NCI-H345 treated with DMSO at 0.1 percent for 48 hours (cell line): Measurements from ENCODE around the gene CNOT10.
"Not testable (repeated sequence)": the region's sequence is repeated elsewhere in the genome, so short reads cannot be mapped to it uniquely, and the experiment has no call there.

ENCODE experiments used
- DNase-seq: peaks from one replicate; lab custom pipeline; 2025; ENCODE audit not compliant: unreplicated experiment; lab: John Stamatoyannopoulos, UW

CNOT10 gene

GRCh38 chr3:32691847-32692246, 6.9 kb downstream of the CNOT10 start:
- DNase-seq, result no peak

- DNase-seq, result no peak
These were observed 11.5 kb downstream of the CNOT10 start for GRCh38 chr3:32696523-32696922.

- DNase-seq, result no peak
These were observed 13.5 kb downstream of the CNOT10 start for GRCh38 chr3:32698506-32698905.

- no peak for DNase-seq
These were observed 14.4 kb downstream of the CNOT10 start for GRCh38 chr3:32699429-32699828.

- DNase-seq, result no peak
These were observed 15.3 kb downstream of the CNOT10 start for GRCh38 chr3:32700244-32700643.

GRCh38 chr3:32703491-32703972, 18.5 kb downstream of the CNOT10 start:
- no peak for DNase-seq

GRCh38 chr3:32705232-32705631, 20.2 kb downstream of the CNOT10 start:
- no peak for DNase-seq

GRCh38 chr3:32706348-32707025, 21.5 kb downstream of the CNOT10 start:
- no peak for DNase-seq

- DNase-seq, result no peak
These were observed 22.0 kb downstream of the CNOT10 start for GRCh38 chr3:32707026-32707370.

- no peak for DNase-seq
These were observed 23.8 kb downstream of the CNOT10 start for GRCh38 chr3:32708672-32709283.

- no peak for DNase-seq
These were observed 24.4 kb downstream of the CNOT10 start for GRCh38 chr3:32709346-32709745.

GRCh38 chr3:32712506-32713055, 27.6 kb downstream of the CNOT10 start:
- no peak for DNase-seq

GRCh38 chr3:32713181-32713580, 28.2 kb downstream of the CNOT10 start:
- DNase-seq, result no peak

GRCh38 chr3:32719335-32719734, 34.3 kb downstream of the CNOT10 start:
- DNase-seq, result no peak

GRCh38 chr3:32719931-32720330, 34.9 kb downstream of the CNOT10 start:
- no peak for DNase-seq

- no peak for DNase-seq
These were observed 40.7 kb downstream of the CNOT10 start for GRCh38 chr3:32725721-32726120.

GRCh38 chr3:32733631-32734229, 48.7 kb downstream of the CNOT10 start:
- peak; percentile 6 for DNase-seq

GRCh38 chr3:32734756-32735155, 49.8 kb downstream of the CNOT10 start:
- no peak for DNase-seq

- DNase-seq, result not testable (repeated sequence)
These were observed 58.5 kb downstream of the CNOT10 start for GRCh38 chr3:32743470-32743869.

- no peak for DNase-seq
These were observed 58.9 kb downstream of the CNOT10 start for GRCh38 chr3:32743934-32744333.

- no peak for DNase-seq
These were observed 66.4 kb downstream of the CNOT10 start for GRCh38 chr3:32751377-32751776.

- DNase-seq, result no peak
These were observed 70.8 kb downstream of the CNOT10 start for GRCh38 chr3:32755761-32756160.
